H1 (cell line): ENCODE data around the gene WDR81. TPM values are rescaled to one million over a fixed set of nuclear protein-coding genes. Genes with fewer than 3 reads are reported as not detected.

Experiments
- CTCF ChIA-PET: fragments of 300-600 bp; sonication (Branson Sonifier 250); formaldehyde crosslinking; loops from one replicate; lab custom pipeline; 2021; ENCODE audit not compliant: partially characterized antibody; lab: Charles Lee
- POLR2A ChIA-PET: fragments of 300-600 bp; sonication (Branson Sonifier 250); formaldehyde crosslinking; loops from one replicate; lab custom pipeline; 2021; ENCODE audit warnings: inconsistent platforms; ENCODE audit not compliant: partially characterized antibody; lab: Charles Lee
- DNase-seq, 2 experiments: peaks; one replicate each; pipeline versions ENCODE4 v3.0.0 to v3.0.0-alpha.2; 2010 to 2022; ENCODE audit warnings: low spot score in 2 of 2, low read depth in 1 of 2, mixed read lengths in 1 of 2
- FAIRE-seq: peaks from 2 replicates; lab custom pipeline; 2011; peaks lifted over from hg19 to GRCh38; lab: Jason Lieb, UNC
- H2AFZ ChIP-seq: 2 replicates; pipeline ENCODE4 v1.8.1; 2012; ENCODE audit warnings: low read length, inconsistent platforms
- H2AK5ac ChIP-seq: 2 replicates; pipeline ENCODE4 v1.6.1; 2013; ENCODE audit warnings: low read depth, low read length
- H2BK120ac ChIP-seq: replicated peaks from 2 replicates; pipeline ENCODE3; 2013; ENCODE audit warnings: low read depth, low read length, inconsistent platforms
- H2BK12ac ChIP-seq: 2 replicates; pipeline ENCODE4 v1.6.1; 2013; ENCODE audit warnings: low read depth, low read length
- H2BK15ac ChIP-seq: 2 replicates; pipeline ENCODE4 v1.6.1; 2013; ENCODE audit warnings: low read length
- H2BK20ac ChIP-seq: 2 replicates; pipeline ENCODE4 v1.6.1; 2013; ENCODE audit warnings: low read length
- H2BK5ac ChIP-seq: 2 replicates; pipeline ENCODE4 v1.6.1; 2013; ENCODE audit warnings: low read depth, low read length
- H3K14ac ChIP-seq: 2 replicates; pipeline ENCODE4 v1.6.1; 2013; ENCODE audit warnings: inconsistent platforms; ENCODE audit not compliant: insufficient read length
- H3K18ac ChIP-seq: 2 replicates; pipeline ENCODE4 v1.6.1; 2013; ENCODE audit warnings: low read length; ENCODE audit errors: extremely low read depth
- H3K23ac ChIP-seq: 2 replicates; pipeline ENCODE4 v1.6.1; 2013; ENCODE audit warnings: inconsistent platforms; ENCODE audit not compliant: insufficient read length
- H3K23me2 ChIP-seq: 2 replicates; pipeline ENCODE4 v1.6.1; 2013; ENCODE audit warnings: low read depth, low read length
- H3K27ac ChIP-seq: 2 replicates; pipeline ENCODE4 v1.6.1; 2011; ENCODE audit warnings: low read depth, low read length, inconsistent platforms
- H3K27me3 ChIP-seq, 4 experiments: replicated peaks in 1 of 4; 1 replicate in 1 of 4; 2 replicates in 3 of 4; pipeline versions ENCODE4 v1.6.1 to v1.8.1; 2011 to 2013; ENCODE audit warnings: low read length in 3 of 4, mild to moderate bottlenecking in 3 of 4, inconsistent platforms in 2 of 4, mixed read lengths in 2 of 4, moderate library complexity in 1 of 4; ENCODE audit not compliant: control insufficient read depth in 3 of 4, insufficient read depth in 3 of 4; ENCODE audit errors: extremely low read depth in 1 of 4
- H3K36me3 ChIP-seq, 4 experiments: 2 replicates each; pipeline versions ENCODE4 v1.6.1 to v1.8.1; 2011 to 2013; ENCODE audit warnings: mild to moderate bottlenecking in 4 of 4, low read length in 3 of 4, moderate library complexity in 2 of 4, control low read depth in 1 of 4, inconsistent platforms in 1 of 4; ENCODE audit not compliant: insufficient read depth in 4 of 4, control insufficient read depth in 2 of 4
- H3K4ac ChIP-seq: replicated peaks from 2 replicates; pipeline ENCODE3; 2013; ENCODE audit warnings: low read length, low read depth, mixed read lengths, inconsistent platforms; ENCODE audit not compliant: insufficient read length
- H3K4me1 ChIP-seq, 4 experiments: replicated peaks in 1 of 4; 1 replicate in 1 of 4; 2 replicates in 3 of 4; pipeline versions ENCODE4 v1.6.1 to v1.8.1; 2011 to 2013; ENCODE audit warnings: low read length in 3 of 4, inconsistent platforms in 2 of 4, mixed read lengths in 1 of 4; ENCODE audit not compliant: insufficient read depth in 4 of 4, control insufficient read depth in 3 of 4
- H3K4me2 ChIP-seq, 2 experiments: 2 replicates each; pipeline versions ENCODE4 v1.6.1 to v1.8.1; 2011 to 2013; ENCODE audit warnings: low read depth in 2 of 2, low read length in 2 of 2, control low read depth in 1 of 2, inconsistent platforms in 1 of 2, mild to moderate bottlenecking in 1 of 2; ENCODE audit not compliant: insufficient read depth in 1 of 2
- H3K4me3 ChIP-seq, 4 experiments: fragments of 200-600, 300-600 bp in 1 of 4; sonication (generic), shearing (Covaris generic), sonication (Bioruptor Twin) in 1 of 4; 2 replicates each; pipeline versions ENCODE4 v1.5.1 to v1.8.1; 2011 to 2016; ENCODE audit warnings: low read length in 4 of 4, low read depth in 3 of 4, control low read depth in 2 of 4, inconsistent platforms in 2 of 4, mild to moderate bottlenecking in 2 of 4, mixed read lengths in 1 of 4, moderate library complexity in 1 of 4; ENCODE audit not compliant: insufficient read depth in 2 of 4; ENCODE audit errors: extremely low read depth in 1 of 4
- H3K56ac ChIP-seq: replicated peaks from 2 replicates; pipeline ENCODE3; 2013; ENCODE audit warnings: low read depth, mild to moderate bottlenecking, mixed read lengths, low read length, inconsistent platforms; ENCODE audit not compliant: insufficient read length
- H3K79me1 ChIP-seq: 2 replicates; pipeline ENCODE4 v1.6.1; 2013; ENCODE audit warnings: low read depth, low read length, control low read depth
- H3K79me2 ChIP-seq, 2 experiments: 2 replicates each; pipeline versions ENCODE4 v1.6.1 to v1.8.1; 2012 to 2013; ENCODE audit warnings: low read length in 2 of 2, mild to moderate bottlenecking in 2 of 2, inconsistent platforms in 1 of 2; ENCODE audit not compliant: insufficient read depth in 2 of 2, control insufficient read depth in 1 of 2
- H3K9ac ChIP-seq, 4 experiments: replicated peaks in 1 of 4; 1 replicate in 1 of 4; 2 replicates in 3 of 4; pipeline versions ENCODE4 v1.6.1 to v1.8.1; 2011 to 2013; ENCODE audit warnings: low read depth in 3 of 4, low read length in 3 of 4, control low read depth in 2 of 4, mild to moderate bottlenecking in 2 of 4, moderate library complexity in 2 of 4, inconsistent platforms in 1 of 4; ENCODE audit errors: extremely low read depth in 1 of 4
- H3K9me3 ChIP-seq, 2 experiments: 2 replicates each; pipeline versions ENCODE4 v1.6.1 to v1.8.1; 2012 to 2013; ENCODE audit warnings: mild to moderate bottlenecking in 2 of 2, moderate library complexity in 2 of 2, control low read depth in 1 of 2, inconsistent platforms in 1 of 2, low read depth in 1 of 2, low read length in 1 of 2, mixed read lengths in 1 of 2; ENCODE audit not compliant: insufficient read depth in 2 of 2
- H4K20me1 ChIP-seq, 2 experiments: replicated peaks in 1 of 2; 2 replicates each; pipeline versions ENCODE3 to v1.8.1; 2011 to 2013; ENCODE audit warnings: inconsistent platforms in 2 of 2, low read length in 2 of 2, mild to moderate bottlenecking in 1 of 2; ENCODE audit not compliant: insufficient read depth in 2 of 2, control insufficient read depth in 1 of 2
- H4K5ac ChIP-seq: 2 replicates; pipeline ENCODE4 v1.6.1; 2013; ENCODE audit warnings: low read length, low read depth, mixed read lengths, inconsistent platforms; ENCODE audit not compliant: insufficient read length
- H4K8ac ChIP-seq: 2 replicates; pipeline ENCODE4 v1.8.0; 2013; ENCODE audit warnings: mild to moderate bottlenecking, moderate library complexity, low read length, inconsistent platforms; ENCODE audit not compliant: insufficient read depth; ENCODE audit errors: extremely low read depth
- H4K91ac ChIP-seq: replicated peaks from 2 replicates; pipeline ENCODE3; 2013; ENCODE audit warnings: low read length, mixed read lengths, inconsistent platforms; ENCODE audit not compliant: insufficient read length
- CHD1 ChIP-seq: IDR thresholded peaks from 2 replicates; pipeline ENCODE4 v1.6.1; 2012; ENCODE audit warnings: low read depth, low read length, improper control_type of control experiment
- CTBP2 ChIP-seq: IDR thresholded peaks from 2 replicates; pipeline ENCODE4 v1.7.0; 2011; ENCODE audit warnings: borderline replicate concordance, mild to moderate bottlenecking, moderate library complexity, mixed read lengths, low read length; ENCODE audit not compliant: insufficient read depth, insufficient read length
- GABPA ChIP-seq: IDR thresholded peaks from 2 replicates; pipeline ENCODE4 v1.6.1; 2011; ENCODE audit warnings: mild to moderate bottlenecking, low read length, moderate library complexity, borderline replicate concordance; ENCODE audit not compliant: insufficient read depth
- HDAC2 ChIP-seq, 2 experiments: fragments of 300-600 bp in 1 of 2; sonication (generic) in 1 of 2; IDR thresholded peaks; 2 replicates each; pipeline ENCODE4 v1.6.1; 2011 to 2012; ENCODE audit warnings: low read depth in 2 of 2, low read length in 2 of 2, mild to moderate bottlenecking in 2 of 2, moderate library complexity in 2 of 2, borderline replicate concordance in 1 of 2, inconsistent platforms in 1 of 2
- RBBP5 ChIP-seq: IDR thresholded peaks from 2 replicates; pipeline ENCODE4 v1.7.1; 2012; ENCODE audit warnings: low read depth, mild to moderate bottlenecking, inconsistent platforms, low read length, moderate library complexity, borderline replicate concordance
- RFX5 ChIP-seq: IDR thresholded peaks from 2 replicates; pipeline ENCODE4 v1.6.1; 2011; ENCODE audit warnings: low read depth, low read length, improper control_type of control experiment, borderline replicate concordance
- ZNF274 ChIP-seq: IDR thresholded peaks from 2 replicates; pipeline ENCODE4 v1.7.0; 2012; ENCODE audit warnings: low read length, borderline replicate concordance; ENCODE audit errors: extremely low read depth
- WGBS, 2 experiments: shearing (Covaris generic) in 1 of 2; methylation state at CpG; one replicate each; pipeline versions ENCODE4 v1.1.6 to v1.1.7; 2013 to 2015; ENCODE audit warnings: low lambda C conversion rate in 2 of 2, mixed read lengths in 2 of 2, inconsistent platforms in 1 of 2, low coverage in 1 of 2, missing lambda C conversion rate in 1 of 2; ENCODE audit not compliant: insufficient replicate concordance in 2 of 2, insufficient coverage in 1 of 2, insufficient read length in 1 of 2; ENCODE audit errors: extremely low coverage in 1 of 2, missing lambda C conversion rate in 1 of 2; 5-methylcytosine and 5-hydroxymethylcytosine counted together
- polyA plus RNA-seq, 7 experiments: library from polyadenylated mRNA; depleted of rRNA in 3 of 7; stranded (reverse) in 5 of 7; unstranded in 2 of 7; fragments of >200 nt in 5 of 7; fragments of 200-250 nt in 2 of 7; gene quantifications; 1 replicate in 5 of 7; 2 replicates in 1 of 7; 4 replicates in 1 of 7; pipeline versions ENCODE4 v1.2.1 to v1.2.3, GENCODE V29; 2011 to 2013; ENCODE audit warnings: missing spikeins in 2 of 7, mixed read lengths in 2 of 7
- total RNA-seq: library from RNA; stranded (reverse); fragmentation: NEBNext Ultra II Directional; extraction: Animal tissue kit (Norgen Biotek cat#: 25700); gene quantifications from 2 replicates; pipeline ENCODE4 v1.2.1, GENCODE V29; 2021
- TF ChIP-seq, protein P1 (sequence below): IDR thresholded peaks from 2 replicates; pipeline ENCODE4 v1.6.1; 2012; ENCODE audit warnings: inconsistent platforms

The WDR81 gene
- total and polyA plus RNA-seq, 2 of the 8 experiments (the other 6 are each of a cell fraction or from before 2014, with no cell fraction given), result 9.1 to 12.3 TPM

DNA sequence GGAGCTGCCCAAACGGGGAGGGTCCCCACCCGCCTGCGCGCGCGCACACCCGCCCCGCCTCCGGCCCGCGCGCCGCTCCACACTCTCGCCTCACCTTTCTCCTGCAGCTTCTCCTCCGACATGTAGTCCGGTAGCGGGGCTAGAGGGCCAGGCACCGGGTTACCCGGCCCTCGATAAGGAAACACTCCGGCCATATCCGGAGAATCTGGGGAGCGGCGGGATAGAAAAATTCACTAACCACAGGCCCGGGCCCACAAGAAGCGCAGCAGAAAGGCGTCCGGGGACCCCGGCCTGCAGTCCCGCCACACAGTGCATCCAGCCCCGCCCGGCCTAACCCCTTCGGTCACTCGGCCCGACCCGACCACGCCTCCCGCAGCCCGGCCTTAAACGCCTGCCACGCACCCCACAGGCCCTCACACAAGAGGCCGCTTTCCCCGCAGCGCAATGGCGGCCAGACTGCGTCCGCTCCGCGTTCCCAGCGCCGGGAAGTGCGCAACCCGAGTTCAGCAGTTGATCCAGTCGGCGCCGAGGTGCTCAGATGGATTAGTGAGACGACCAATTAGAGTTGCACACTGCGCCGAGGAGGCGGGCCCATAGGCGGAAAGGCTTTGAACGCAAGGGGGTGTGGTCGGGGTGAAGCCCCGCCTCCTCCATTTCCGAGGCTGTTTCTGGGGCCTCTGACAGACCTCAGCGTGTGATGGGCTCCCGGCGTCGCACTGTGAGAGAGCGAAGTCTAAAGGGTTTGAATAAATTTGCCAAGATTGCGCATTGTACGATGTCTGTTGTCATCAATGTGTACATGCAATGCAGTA, 39.9 kb upstream of the WDR81 start, which contains the start of gene PRPF8:
TSS of gene PRPF8 (minus strand) at position 490 of the 812 bp plus-strand sequence. CDS start at position 194, 296 bp downstream.
- peak within 1 kb of the TSS; percentile 91; the same call in 1 of the 2 replicates for H4K8ac ChIP-seq
- peaks cover 18 to 22% of the 10 kb centered on the region in 2 experiments for H4K20me1 ChIP-seq
- H3K23ac ChIP-seq, result no peak within 1 kb of the TSS
- H2BK120ac ChIP-seq, result no peak within 1 kb of the TSS
- no peak within 1 kb of the TSS for H2BK20ac ChIP-seq
- peak within 1 kb of the TSS in 3 of 4 experiments; percentile 71 to 75 (median 74); a peak in 5 of 7 replicates for H3K9ac ChIP-seq
- DNase-seq (peak; percentile 90 to 98), FAIRE-seq (no peak)
- H4K5ac ChIP-seq, result peak within 1 kb of the TSS; percentile 13
- peak within 1 kb of the TSS; percentile 89 for H2AFZ ChIP-seq
- peak within 1 kb of the TSS; percentile 77 for H3K56ac ChIP-seq
- H3K79me1 ChIP-seq, result peaks cover 9% of the 10 kb centered on the region
- ChIA-PET CTCF (interaction anchor here (0.6 to 2.4 kb wide), 5 partner anchors 15 to 388 kb away, joined by 3 to 13 read pairs (median 5); no protein-coding TSS in a partner anchor), POLR2A (interaction anchor here (0.6 to 2.0 kb wide), 11 partner anchors 12 to 155 kb away, joined by 3 to 15 read pairs (median 4); partner anchors contain the start of gene RILP)
- H2BK15ac ChIP-seq, result no peak within 1 kb of the TSS
- H3K79me2 ChIP-seq, result peaks cover 10 to 32% of the 10 kb centered on the region in 2 experiments
- H4K91ac ChIP-seq, result no peak within 1 kb of the TSS
- peak within 1 kb of the TSS; percentile 74 to 86 for H3K4me2 ChIP-seq
- WGBS, 2 experiments, result 1% methylated on average over 72 of the region's 72 CpGs; no CpG with 5 or more reads in 1 of the 2 experiments
- H3K9me3 ChIP-seq, result no peaks in the 10 kb centered on the region
- H3K4ac ChIP-seq, result no peak within 1 kb of the TSS
- H3K14ac ChIP-seq, result no peak within 1 kb of the TSS
- H3K27ac ChIP-seq, result peak within 1 kb of the TSS; percentile 63; the same call in 1 of the 2 replicates
- no peak within 1 kb of the TSS for H2AK5ac ChIP-seq
- H3K4me1 ChIP-seq, result peaks cover 0 to 5% (median 3%) of the 10 kb centered on the region in 4 experiments; a peak in 3 of 7 replicates
- no peaks in the 10 kb centered on the region for H3K27me3 ChIP-seq
- H2BK12ac ChIP-seq, result no peak within 1 kb of the TSS
- H3K18ac ChIP-seq, result peak within 1 kb of the TSS; percentile 57; the same call in 1 of the 2 replicates
- H2BK5ac ChIP-seq, result peak within 1 kb of the TSS; percentile 46; the same call in 1 of the 2 replicates
- peak within 1 kb of the TSS; percentile 78 to 87 (median 82) for H3K4me3 ChIP-seq
- H3K23me2 ChIP-seq, result peaks cover 3% of the 10 kb centered on the region
- peaks cover 31 to 38% (median 33%) of the 10 kb centered on the region in 4 experiments for H3K36me3 ChIP-seq
- TF ChIP-seq, protein P1, sequence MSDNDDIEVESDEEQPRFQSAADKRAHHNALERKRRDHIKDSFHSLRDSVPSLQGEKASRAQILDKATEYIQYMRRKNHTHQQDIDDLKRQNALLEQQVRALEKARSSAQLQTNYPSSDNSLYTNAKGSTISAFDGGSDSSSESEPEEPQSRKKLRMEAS, result peak; percentile 37; the same call in 1 of the 2 replicates
- TF ChIP-seq RFX5 (no peak), RBBP5 (no peak; the same call in 1 of the 2 replicates), CHD1 (no peak), HDAC2 (IDR thresholded peaks at IDR 0.05; ENCODE audit: borderline replicate concordance in 1 of 2, low read depth in 2 of 2, low read length in 2 of 2) (no peak), GABPA (no peak), CTBP2 (no peak), ZNF274 (no peak)
